OCI-LY3 (cell line): Measurements from ENCODE around the gene EVPL.
"Not testable (repeated sequence)": the region's sequence is repeated elsewhere in the genome, so short reads cannot be mapped to it uniquely, and the experiment has no call there.

Experiments
- H2AFZ ChIP-seq: fragments of 200-600, 300-600 bp; shearing (Covaris generic); 2 replicates; pipeline ENCODE4 v1.6.0; 2014; ENCODE audit warnings: antibody characterized with exemption, low read depth, low read length
- H3K27ac ChIP-seq: fragments of 200-600, 300-600 bp; sonication (generic); 2 replicates; pipeline ENCODE4 v1.5.1; 2014; ENCODE audit warnings: mild to moderate bottlenecking, low read length, moderate library complexity, mixed read lengths
- H3K27me3 ChIP-seq: fragments of 200-600, 300-600 bp; sonication (generic); 2 replicates; pipeline ENCODE4 v1.6.1; 2014; ENCODE audit warnings: low read depth, low read length, mixed read lengths
- H3K36me3 ChIP-seq: fragments of 200-600, 300-600 bp; sonication (generic); replicated peaks from 2 replicates; pipeline ENCODE3; 2014; ENCODE audit warnings: low read depth, low read length, mixed read lengths
- H3K4me1 ChIP-seq: fragments of 300-600, 200-600 bp; sonication (generic); 2 replicates; pipeline ENCODE4 v1.6.1; 2014; ENCODE audit warnings: low read length, mixed read lengths
- H3K4me2 ChIP-seq: fragments of 200-600, 300-600 bp; sonication (generic); 2 replicates; pipeline ENCODE4 v1.6.1; 2014; ENCODE audit warnings: low read length, mixed read lengths
- H3K4me3 ChIP-seq: fragments of 300-600, 200-600 bp; sonication (generic); 2 replicates; pipeline ENCODE4 v1.5.1; 2014; ENCODE audit warnings: antibody characterized with exemption, mild to moderate bottlenecking, low read length, moderate library complexity
- H3K79me2 ChIP-seq: fragments of 300-600, 200-600 bp; shearing (Covaris generic); 2 replicates; pipeline ENCODE4 v1.6.1; 2014; ENCODE audit warnings: mild to moderate bottlenecking, low read length, mixed read lengths
- H3K9ac ChIP-seq: fragments of 300-600, 200-600 bp; shearing (Covaris generic); 2 replicates; pipeline ENCODE4 v1.6.0; 2014; ENCODE audit warnings: mild to moderate bottlenecking, low read length, moderate library complexity
- H3K9me3 ChIP-seq: fragments of 200-600, 300-600 bp; shearing (Covaris generic); 2 replicates; pipeline ENCODE4 v1.6.1; 2014; ENCODE audit warnings: low read length, mixed read lengths; ENCODE audit not compliant: insufficient read depth
- H4K20me1 ChIP-seq: fragments of 200-600, 300-600 bp; sonication (generic); 2 replicates; pipeline ENCODE4 v1.6.1; 2016; ENCODE audit warnings: low read length, mixed read lengths; ENCODE audit not compliant: insufficient read depth
- EZH2phosphoT487 ChIP-seq: fragments of 200-600 bp; shearing (Covaris generic); IDR thresholded peaks from 2 replicates; pipeline ENCODE4 v1.6.1; 2018; ENCODE audit warnings: antibody characterized with exemption, mixed run types, low read depth
- TF ChIP-seq, protein P1 (sequence below): fragments of 200-600, 300-600 bp; sonication (generic); IDR thresholded peaks from 2 replicates; pipeline ENCODE4 v1.5.1; 2014; ENCODE audit warnings: antibody characterized with exemption, low read length, low read depth

The EVPL gene

GRCh38 chr17:75970011-75970523 lies 57.0 kb downstream of the EVPL start:
- Histone ChIP-seq H3K79me2 (no peaks in the 10 kb centered on the region), H3K4me2 (no peak overlapping the region), H3K9me3 (no peaks in the 10 kb centered on the region), H3K27me3 (no peaks in the 10 kb centered on the region), H2AFZ (no peak overlapping the region), H3K9ac (no peak overlapping the region), H3K4me3 (no peak overlapping the region), H3K36me3 (no peaks in the 10 kb centered on the region), H4K20me1 (no peaks in the 10 kb centered on the region), H3K4me1 (no peaks in the 10 kb centered on the region), H3K27ac (no peak overlapping the region)
- no peak for TF ChIP-seq EZH2phosphoT487
- TF ChIP-seq, protein P1, sequence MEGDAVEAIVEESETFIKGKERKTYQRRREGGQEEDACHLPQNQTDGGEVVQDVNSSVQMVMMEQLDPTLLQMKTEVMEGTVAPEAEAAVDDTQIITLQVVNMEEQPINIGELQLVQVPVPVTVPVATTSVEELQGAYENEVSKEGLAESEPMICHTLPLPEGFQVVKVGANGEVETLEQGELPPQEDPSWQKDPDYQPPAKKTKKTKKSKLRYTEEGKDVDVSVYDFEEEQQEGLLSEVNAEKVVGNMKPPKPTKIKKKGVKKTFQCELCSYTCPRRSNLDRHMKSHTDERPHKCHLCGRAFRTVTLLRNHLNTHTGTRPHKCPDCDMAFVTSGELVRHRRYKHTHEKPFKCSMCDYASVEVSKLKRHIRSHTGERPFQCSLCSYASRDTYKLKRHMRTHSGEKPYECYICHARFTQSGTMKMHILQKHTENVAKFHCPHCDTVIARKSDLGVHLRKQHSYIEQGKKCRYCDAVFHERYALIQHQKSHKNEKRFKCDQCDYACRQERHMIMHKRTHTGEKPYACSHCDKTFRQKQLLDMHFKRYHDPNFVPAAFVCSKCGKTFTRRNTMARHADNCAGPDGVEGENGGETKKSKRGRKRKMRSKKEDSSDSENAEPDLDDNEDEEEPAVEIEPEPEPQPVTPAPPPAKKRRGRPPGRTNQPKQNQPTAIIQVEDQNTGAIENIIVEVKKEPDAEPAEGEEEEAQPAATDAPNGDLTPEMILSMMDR, result no peak

GRCh38 chr17:75969044-75969443 lies 58.1 kb downstream of the EVPL start:
- H3K27ac ChIP-seq, H3K27me3 ChIP-seq, H3K4me3 ChIP-seq, H3K9me3 ChIP-seq, H4K20me1 ChIP-seq, H3K36me3 ChIP-seq, H3K9ac ChIP-seq, H3K4me2 ChIP-seq, H3K4me1 ChIP-seq, H3K79me2 ChIP-seq, H2AFZ ChIP-seq: not testable (repeated sequence)

- Histone ChIP-seq H3K9ac (no peak overlapping the region), H3K4me1 (no peaks in the 10 kb centered on the region), H2AFZ (no peak overlapping the region), H3K79me2 (no peaks in the 10 kb centered on the region), H3K9me3 (no peaks in the 10 kb centered on the region), H3K36me3 (no peaks in the 10 kb centered on the region), H4K20me1 (no peaks in the 10 kb centered on the region), H3K27ac (no peak overlapping the region), H3K4me3 (no peak overlapping the region), H3K27me3 (no peaks in the 10 kb centered on the region), H3K4me2 (no peak overlapping the region)
- TF ChIP-seq, protein P1, result no peak
- no peak for TF ChIP-seq EZH2phosphoT487
Observed at GRCh38 chr17:75965468-75965867, 61.6 kb downstream of the EVPL start.

- Histone ChIP-seq H3K4me2 (no peak overlapping the region), H3K79me2 (no peaks in the 10 kb centered on the region), H3K36me3 (peaks cover 4% of the 10 kb centered on the region), H2AFZ (no peak overlapping the region), H4K20me1 (no peaks in the 10 kb centered on the region), H3K4me1 (no peaks in the 10 kb centered on the region), H3K4me3 (no peak overlapping the region), H3K9me3 (no peaks in the 10 kb centered on the region), H3K9ac (no peak overlapping the region), H3K27ac (no peak overlapping the region), H3K27me3 (no peaks in the 10 kb centered on the region)
- TF ChIP-seq, protein P1, result no peak
- no peak for TF ChIP-seq EZH2phosphoT487
Observed at GRCh38 chr17:75959839-75960511, 67.1 kb downstream of the EVPL start.
